ENCODE results near the gene KCNG2.

KCNG2 gene

DNA sequence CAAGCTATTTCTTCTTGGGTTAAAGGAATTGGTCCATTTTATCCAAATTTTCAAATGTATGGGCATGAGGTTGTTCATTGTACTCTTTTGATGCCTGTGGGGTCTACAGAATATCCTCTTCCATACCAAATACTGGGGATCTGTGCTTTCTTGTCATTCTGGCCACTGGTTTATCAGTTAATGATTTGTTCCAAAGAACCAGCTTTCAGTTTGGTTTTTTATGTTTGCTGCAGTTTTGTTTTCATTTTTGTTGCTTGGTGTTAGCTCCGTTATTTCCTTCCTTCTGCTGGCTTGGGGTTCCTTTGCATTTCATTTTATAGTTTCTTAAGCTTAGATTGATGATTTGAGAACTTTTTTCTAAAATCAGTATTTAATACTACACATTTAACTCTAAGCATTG, 108.3 kb downstream of the KCNG2 start:
- DNase-seq (ENCODE audit: low read depth, low spot score), result no peak

DNA sequence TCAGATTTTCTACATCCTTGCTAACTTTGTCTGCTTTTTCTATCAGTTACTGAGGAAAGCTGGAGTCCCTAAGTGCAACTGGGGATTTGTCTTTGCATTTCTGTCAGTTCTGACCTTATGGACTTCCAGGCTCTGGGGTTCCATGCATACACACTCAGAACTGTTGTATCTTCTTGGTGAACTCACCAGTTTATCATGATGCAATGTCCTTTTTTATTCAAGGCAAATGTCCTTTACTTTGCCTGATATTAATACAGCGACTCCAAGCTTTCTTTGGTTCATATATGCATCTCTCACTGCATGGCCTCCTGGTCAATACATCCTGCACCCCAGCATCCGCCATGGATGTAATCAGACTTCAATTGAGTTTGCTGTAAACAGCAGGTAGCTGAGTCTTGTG, 109.0 kb downstream of the KCNG2 start:
- DNase-seq (ENCODE audit: low read depth, low spot score), result no peak

DNA sequence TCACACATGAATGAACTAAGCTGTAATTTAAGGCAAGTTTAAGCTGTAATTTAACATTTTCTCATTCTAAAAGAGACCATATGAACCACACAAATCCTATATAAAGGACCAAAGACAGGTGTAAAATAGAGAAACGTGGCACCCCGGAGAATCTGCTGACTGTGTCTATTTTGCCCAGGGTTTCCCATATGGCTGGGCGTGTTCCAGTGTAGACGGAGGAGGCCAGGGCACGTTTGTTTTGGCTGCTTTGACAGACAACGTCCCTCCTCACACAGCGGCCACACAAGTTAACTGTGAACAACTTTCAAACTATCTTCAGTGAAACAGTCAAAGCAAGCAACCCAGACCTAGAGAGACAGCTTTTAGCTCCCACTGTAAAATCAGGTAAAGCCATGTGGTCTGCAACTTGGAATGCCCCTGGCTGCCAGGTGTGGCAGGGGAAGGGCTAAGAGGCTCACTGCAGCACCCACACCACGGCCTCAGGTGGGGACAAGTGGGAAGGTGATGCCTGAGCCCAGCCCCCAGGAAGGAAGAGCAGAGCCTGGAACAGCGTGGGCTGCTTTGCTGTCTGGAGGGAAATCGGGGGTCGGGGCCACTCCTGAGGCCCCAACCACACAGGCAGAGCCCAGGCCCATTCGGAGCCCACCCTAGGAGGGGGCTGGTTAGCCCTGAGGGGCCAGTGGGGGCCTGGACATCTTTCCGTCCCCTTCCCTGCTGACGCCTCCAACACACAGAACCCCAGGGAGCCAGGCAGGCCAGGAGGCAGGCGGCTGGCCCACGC, 113.0 kb downstream of the KCNG2 start:
- no peak for DNase-seq (ENCODE audit: low read depth, low spot score)

DNA sequence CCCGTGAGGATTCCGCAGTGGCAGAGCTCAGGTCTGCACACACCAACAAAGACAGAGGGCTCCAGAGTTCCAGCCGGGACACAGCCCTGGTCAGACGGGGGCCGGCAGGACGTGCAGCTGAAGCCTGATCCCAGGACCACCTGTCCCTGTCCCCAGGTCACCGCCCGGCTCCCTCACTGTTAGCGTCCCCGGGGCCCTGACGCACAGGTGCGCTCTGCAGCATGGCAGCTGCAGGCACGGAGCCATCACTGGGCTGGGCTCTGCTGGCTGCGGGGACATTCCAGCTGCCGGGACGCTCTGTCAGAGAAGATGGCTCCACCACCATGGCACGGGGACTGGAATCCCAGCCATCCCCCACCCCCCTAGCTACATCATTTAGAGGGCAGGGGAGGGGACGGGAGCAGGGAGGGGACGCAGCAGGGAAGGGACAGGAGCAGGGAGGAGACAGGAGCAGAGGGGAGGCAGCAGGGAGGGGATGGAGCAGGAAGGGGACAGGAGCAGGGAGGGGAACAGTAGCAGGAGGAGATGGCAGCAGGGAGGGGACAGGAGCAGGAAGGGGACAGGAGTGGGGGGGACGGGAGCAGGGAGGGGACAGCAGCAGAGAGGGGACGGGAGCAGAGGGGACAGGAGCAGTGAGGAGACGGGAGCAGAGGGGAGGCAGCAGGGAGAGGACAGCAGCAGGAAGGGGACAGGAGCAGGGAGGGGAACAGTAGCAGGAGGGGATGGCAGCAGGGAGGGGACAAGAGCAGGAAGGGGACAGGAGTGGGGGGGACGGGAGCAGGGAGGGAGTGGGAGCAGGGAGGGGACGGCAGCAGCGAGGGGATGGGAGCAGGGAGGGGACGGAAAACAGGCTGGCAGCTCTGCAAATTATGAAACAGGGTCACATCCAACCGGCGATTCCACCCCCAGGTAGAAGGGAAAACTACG, 113.9 kb downstream of the KCNG2 start:
- DNase-seq (ENCODE audit: low read depth, low spot score), result no peak

DNA sequence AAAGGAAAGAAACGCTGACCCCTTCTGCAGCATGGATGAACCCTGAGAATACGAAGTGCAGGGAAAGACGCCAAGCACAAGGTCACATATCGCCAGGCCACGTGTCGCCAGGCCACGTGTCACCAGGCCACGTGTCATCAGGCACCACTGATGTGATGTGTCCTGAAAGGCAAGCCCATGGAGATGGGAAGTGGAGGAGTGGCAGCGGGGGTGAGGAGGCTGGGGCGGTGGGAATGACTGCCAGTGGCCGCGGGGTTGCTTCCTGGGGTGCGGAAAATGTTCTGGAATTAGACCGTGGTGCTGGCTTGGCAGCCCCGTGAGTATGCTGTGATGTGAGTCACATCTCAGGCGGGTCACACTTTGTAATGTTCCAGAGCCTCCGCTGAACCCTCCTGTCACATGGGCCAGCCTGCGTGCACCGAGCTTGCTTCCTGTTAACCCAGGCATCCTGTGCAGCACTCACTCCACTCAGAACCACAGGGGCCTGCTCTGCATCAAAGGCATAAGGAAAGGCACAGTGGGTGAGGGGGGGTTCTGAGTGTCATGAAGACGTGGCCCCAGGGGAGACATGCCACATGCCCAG, 114.8 kb downstream of the KCNG2 start:
- peak; percentile 27 for DNase-seq (ENCODE audit: low read depth, low spot score)

DNA sequence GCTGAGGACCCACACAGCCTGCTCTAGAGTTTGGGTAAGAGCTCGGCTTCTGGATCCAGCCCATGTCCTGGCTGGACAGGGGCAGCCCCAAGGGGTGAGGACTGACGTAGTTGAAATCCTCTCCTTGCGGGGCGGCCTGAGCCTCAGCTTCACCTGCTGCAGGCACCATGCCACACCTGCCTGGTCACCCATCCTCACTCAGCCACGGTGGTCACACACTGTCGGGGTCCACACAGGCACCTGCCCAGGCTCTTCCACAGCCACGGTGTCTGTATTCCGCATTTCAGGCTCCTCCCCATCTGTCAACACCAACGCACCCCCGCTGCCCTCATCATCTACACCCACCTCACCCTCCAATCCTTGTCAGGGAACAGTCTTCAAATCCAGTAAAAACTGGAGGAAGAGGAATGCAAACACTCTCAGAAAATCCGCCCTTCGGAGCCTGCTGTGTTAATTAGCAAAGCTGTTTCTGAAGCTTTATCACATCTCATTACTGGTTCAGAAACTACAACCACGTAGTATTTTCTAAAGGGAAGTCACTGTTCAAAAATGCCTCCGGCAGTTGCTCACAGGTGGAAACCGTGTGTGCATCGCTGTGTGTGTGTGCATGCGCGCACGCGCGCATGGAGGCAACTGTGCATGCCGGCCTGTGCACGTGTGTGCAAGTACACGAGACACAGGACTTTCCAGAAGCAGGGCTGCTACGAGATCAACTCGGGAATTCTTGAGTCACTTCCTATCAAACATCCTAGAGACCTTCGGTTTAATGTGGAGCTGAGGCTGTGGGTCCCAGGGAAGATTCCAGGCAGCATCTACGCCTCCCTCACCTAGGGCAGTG, 115.5 kb downstream of the KCNG2 start:
- no peak for DNase-seq (ENCODE audit: low read depth, low spot score)

DNA sequence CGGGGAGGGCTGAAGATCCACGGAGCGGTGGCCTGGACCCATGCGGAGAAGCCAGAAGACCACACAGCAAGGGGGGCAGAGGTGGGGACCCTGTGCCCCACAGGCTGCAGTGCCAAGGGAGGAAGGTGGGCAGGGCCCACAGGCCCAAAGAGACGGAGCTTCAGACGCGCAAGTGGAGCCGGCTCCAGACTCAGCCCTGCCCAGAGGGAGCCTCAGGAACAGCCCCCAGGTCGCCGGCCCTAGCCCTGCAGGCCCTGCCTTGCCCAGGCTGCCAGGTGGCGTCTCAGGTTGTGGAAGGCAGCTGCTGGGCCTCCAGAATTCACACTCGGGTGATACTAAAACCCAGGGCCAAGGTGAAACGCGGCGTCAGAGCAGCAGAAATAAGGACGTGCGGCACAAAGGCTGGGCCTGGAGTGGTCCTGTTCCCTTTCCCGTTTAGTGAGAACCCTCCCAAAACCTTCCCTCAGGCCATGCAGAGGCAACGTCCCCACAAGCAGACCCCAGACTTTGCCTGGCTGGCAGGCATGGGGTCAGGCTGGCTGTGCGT, 116.9 kb downstream of the KCNG2 start:
- DNase-seq (ENCODE audit: low read depth, low spot score), result no peak

DNA sequence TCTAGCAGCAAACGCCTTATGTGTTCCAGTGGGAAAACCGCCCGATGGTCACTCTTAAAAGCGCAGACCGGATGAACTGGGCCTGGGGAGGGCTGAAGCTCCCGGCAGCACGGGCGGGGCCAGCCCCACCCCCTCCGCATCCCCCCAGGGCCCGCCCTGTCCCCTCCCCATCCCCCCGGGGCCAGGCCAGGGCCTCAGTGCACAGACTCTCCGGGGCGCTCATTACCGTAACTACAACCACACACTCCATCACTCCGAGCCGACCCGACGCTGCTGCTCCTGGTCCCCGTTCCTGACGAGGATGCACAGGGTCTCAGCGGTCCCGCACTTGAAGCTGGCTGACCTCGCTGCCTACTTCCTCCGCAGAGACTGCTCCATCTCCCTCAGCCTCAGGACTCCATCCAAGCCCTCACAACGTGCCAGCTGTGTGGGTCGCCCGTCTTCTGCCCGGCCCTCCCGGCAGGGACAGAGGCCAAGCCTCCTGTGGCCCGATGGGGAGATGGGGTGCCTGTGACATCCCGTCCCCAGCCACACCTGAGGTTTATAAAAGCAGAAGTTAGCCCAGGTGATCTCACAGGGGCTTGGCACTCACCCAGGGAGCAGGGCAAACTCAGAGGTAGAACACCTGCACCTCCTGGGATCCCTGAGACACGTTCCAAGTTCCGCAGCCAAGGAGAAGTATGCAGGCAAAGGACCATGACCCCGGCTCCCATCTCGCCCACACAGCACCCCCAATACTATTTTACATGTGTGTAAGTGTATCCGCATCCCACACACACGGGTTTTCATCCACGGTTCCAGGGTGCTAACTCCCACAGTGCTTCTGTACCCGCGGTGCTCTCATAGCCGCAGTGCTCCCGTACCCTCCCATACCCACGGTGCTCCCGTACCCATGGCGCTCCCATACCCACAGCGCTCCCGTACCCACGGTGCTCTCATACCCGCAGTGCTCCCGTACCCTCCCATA, 117.7 kb downstream of the KCNG2 start:
- DNase-seq (ENCODE audit: low read depth, low spot score), result no peak

DNA sequence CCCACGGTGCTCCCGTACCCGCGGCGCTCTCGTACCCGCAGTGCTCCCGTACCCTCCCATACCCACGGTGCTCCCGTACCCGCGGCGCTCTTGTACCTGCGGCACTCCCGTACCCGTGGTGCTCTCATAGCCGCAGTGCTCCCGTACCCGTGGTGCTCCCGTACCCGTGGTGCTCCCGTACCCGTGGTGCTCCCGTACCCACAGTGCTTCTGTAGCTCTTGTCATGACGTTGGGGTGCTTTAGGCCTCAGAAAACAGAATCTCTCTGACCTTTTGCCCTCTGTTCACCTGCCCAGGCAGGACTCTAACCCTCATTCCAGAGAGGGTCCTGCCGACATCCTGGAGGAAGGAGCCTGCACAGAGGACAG, 118.4 kb downstream of the KCNG2 start:
- no peak for DNase-seq (ENCODE audit: low read depth, low spot score)

DNA sequence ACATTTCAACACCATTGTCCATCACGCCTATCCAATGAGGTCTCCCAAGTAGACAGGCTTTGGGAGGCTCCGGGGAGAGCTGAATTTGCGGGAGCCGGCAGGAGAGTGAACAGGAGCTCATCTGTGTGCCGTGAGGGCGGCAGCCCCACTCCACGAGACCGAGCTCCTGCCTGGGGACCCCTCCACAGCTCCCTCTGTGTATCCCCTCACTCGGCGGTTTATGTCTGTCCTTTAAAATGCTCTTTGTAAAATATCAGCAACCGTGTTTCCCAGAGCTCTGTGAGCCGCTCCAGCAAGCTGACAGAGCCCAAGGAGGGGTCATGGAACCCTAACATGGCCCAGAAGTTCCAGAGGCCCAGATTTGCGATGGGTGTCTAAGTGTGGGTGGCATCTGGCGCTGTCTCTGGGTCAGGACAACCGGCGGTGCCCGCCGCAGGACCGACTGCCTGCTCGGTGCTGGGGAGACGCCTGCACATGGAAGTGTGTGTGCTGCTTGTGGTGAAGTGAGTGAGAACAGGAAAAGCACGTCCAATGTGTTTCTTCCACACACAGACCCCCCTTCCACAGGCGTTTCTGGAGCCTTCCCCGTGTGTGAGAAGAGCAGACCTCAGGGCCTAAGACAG, 118.9 kb downstream of the KCNG2 start:
- no peak for DNase-seq (ENCODE audit: low read depth, low spot score)

DNA sequence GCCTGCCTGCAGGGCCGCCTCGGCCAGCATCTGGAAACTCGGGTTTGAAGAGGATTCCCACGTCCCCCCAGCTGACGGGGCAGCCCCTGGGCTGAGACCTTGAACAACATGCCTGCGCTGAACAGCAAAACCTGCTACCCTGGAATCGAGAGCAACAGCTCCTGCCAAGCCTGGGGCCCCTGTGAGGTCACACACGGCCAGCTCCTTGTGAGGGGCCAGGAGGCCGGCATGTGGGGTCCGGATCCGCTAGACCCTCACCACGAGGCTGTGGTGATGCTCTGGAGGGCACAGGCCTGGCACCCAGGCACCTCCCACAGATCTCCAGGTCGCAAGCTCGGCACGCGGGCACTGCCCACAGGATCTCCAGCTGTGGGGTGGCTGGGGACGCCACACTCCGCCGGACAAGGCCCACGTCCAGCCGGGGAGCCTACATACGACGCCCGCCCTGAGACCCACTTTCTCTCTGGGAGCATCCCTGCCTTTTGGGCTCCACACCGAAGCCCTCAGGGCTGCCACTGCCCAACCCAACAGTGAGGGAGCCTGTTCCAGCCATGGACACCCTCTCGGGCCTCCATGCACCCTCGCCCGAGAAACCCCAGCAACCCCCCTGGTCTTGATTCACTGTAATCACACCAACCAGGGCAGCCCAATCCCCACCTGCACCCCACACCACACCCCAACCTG, 119.6 kb downstream of the KCNG2 start:
- DNase-seq (ENCODE audit: low read depth, low spot score), result no peak

DNA sequence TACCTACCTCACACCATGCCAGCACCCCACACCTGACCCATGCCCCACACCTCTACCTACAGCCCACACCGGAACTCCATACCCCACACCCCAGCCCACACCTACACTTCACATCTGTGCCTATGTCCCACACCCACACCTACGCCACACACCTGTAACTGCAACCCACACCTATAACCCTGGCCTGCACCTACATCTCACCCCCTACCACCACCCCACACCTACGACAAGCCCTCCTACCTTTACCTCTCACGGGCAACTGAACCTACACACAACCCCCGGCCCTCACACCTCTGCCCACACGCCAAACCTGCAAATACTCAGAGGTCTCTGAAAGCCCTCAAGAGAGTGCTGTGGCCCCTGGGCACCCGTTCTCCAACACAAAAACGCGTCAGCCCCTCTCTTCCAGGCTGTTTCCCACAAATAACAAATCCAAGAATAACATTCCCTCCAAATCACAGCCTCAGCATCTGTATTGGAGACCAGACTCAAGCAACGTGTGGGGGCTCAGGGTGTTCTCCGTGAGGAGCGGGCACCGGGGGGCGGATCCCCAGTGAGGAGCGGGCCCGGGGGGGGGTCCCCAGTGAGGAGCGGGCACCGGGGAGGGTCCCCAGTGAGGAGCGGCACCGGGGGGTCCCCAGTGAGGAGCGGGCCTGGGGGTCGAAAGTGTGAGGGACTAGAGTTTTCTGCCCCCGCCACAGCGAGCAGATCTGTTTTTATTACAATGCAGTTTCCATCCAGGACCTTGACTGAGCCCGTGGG, 120.3 kb downstream of the KCNG2 start:
- DNase-seq (ENCODE audit: low read depth, low spot score), result no peak

DNA sequence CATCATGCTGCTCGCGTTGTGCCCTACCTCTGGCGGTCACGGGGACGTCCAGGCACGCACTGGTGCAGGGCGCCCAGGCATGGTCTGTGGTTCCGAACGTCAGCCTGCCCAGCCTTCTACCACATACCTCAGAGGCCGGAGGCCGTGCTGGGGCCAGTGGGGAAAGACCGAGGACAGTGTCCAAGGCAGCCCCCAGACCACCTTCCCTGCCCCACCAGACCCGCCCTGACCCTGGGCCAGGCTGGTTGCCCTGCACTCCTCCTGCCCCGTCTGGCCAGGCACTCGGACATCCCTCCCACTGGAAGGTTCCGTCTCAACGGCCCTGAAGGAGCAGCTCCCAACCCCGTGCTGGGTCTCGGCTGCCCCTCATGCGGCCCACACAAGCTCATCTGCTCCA, 120.9 kb downstream of the KCNG2 start:
- no peak for DNase-seq (ENCODE audit: low read depth, low spot score)

DNA sequence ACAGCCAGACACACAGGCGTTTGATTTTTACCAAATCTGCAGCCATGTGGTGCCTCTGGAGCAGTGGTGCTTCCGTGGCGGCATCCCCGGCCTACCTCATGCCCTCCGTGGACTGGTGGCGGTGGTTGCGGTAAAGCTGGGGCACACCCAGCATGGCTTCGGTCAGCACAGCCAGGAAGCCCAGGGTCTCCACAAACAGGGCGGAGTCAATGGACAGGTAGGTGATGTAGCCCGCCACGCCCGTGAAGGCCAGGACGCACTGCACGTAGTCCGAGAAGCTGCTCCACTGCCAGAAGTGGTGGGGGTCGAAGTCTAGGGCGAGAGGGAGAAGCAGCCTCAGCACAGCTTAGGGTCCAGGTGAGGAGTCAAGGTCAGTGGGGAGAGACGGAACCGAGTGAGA, 121.4 kb downstream of the KCNG2 start:
- no peak for DNase-seq (ENCODE audit: low read depth, low spot score)

DNA sequence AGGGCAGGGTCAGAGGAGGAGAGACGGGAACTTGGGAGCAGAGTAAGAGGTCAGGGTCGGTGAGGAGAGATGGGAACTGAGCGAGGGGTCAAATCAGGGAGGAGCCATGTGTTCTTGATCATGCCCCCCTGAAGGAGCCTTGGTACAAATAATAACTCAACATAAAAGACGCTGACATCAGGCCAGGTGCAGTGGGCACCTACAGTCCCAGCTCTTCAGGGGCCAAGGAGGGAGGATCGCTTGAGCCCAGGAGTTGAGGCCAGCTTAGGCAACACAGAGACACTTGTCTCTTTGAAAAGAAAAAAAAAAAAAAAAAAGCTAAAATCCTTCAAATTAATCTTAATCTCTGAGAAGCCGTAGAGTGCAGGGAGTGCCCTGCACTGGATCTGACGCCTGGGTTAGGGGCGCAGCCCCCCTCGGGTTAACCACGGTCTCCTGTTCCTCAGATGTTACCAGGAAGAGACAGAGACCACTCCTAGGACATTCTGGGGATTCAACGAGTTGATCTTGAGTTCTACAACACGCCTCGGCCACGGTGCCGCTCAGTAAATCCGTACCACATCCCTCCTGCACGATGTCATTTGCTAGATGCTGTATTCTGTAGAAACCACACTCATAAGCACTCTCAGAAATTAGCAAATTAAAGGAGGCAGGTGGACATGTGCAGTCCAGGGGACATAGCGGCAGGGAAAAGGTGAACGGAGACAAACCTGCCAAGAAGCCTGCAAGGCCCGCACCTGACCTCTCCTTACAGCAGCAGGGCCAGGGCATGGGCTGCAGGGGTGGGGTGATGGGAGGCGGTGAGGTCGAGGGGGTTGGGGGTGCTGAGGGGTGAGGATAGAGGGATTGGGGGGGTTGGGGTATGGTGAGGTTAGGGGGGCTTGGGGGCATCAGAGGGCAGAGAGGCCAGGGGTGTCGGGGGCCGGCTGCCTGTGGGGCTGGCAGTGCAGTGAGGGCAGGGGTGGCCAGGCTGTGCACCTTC, 124.5 kb downstream of the KCNG2 start:
- DNase-seq (ENCODE audit: low read depth, low spot score), result no peak

DNA sequence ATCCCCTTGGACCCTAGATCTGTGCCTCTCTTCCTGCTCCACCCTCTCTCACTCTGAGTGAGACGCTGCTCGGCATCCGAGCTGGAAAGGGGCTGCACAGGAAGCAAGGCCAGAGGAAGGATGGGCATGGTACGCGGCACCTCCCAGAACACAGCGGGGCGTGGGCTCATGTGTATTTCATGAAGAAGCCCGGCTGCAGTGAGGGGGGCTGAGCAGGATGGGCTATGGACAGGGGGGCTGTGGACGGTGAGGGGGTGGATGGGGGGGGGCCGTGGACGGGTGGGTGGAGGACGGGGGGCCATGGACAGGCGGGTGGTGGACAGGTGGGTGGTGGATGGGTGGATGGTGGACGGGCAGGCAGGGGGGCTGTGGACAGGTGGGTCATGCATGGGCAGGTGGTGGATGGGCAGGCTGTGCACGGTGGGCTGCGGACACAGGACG, 125.3 kb downstream of the KCNG2 start:
- DNase-seq (ENCODE audit: low read depth, low spot score), result no peak
